NCI-H2081 (cell line): ENCODE data around the gene FAM131A.
A peak's percentile ranks its signal among the peaks of the same experiment; 100 is the strongest.

Experiments
- DNase-seq, 2 experiments: peaks; one replicate each; lab custom pipeline; 2025; lab: John Stamatoyannopoulos, UW

FAM131A gene

DNA sequence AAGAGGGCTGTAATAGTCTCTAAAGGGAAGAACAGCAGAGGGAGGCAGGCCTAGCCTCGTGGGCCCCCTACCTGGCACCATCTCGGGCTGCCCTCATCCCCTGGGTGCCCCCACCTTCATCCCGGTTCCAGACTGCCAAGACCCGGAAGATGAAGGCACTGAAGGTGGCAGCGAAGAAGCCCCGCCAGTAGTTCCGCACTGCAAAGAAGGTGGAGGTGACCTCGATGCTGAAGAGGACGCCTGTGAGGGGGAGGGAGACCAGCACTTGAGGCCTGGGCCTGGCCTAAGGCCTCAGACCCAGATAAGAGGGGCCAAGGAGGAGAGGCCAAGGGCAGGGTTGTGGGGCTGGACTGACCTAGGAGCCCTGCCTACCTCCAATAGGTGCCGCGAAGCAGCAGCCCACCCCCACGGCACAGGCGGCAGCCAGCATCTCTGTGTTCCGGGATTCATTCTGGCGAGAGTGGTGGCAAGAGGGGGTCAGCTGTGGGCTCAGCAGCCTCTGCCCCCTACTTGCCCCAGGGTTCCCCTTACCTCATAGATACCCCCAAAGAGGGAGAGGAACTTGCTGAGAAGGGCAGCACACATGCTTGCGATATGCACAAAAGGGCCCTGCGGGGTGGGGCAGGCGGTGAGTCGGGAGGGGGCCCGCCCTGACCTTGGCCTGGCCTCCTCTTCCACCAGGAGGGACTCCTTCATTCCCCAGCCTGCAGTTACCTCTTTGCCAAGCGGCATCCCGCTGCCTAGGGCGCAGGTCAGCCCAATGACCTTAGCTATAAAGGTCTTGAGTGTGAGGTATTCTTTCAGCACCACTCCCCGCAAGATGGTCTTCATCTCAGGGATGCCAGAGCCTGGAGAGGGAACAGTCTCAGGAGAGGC, 20.1 kb downstream of the FAM131A start:
- DNase-seq: no peak

DNA sequence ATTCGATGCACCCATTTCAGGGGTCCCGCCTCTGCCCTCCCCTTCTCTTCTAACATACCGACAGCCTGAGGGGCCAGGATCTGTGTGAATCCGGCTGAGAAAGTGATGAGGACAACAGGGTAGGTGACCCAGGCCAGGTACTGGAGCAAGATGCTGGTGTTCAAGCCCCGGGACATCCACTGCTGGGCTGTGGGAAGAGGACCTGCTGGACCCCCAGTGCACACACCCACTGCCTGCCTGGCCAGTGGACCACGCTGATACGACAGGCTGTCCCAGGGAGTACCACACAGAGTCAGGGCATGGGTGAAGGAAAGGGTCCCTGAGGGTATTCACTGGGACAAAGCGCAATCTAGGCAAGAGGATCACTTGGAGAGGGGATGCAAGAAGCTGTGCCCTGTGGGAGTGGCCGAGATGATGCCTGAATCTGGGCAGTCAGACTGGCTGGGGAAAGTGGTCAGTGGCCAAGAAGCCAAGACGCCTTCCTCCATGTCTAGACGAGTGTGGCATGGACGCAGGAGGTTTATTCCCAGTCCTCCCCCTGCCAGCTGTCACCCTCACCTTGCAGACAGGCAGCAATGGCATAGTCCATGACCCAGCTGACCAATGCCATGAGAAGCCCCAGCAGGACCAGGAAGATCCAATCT, 20.8 kb downstream of the FAM131A start:
- DNase-seq: no peak

DNA sequence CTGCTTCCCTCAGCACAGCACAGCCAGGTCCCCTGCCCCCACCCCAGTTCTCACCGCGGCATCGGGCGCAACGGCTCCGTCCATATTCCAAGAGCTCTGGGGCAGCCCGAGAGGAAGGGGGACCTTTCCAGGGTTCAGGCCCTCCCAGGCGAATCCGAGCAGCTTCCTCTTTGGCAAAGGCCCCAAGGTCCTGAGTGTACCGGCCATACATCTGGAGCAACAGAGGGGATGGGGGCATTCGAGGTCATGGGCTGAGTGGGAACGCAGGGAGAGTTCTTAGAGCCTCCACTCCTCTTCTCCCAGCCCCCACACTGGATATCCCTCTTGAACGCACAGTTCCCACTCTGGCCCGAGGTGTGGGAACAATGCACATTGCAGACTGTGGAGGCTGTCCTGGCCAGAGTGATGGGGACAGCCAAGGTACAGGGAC, 21.5 kb downstream of the FAM131A start:
- DNase-seq: no peak

DNA sequence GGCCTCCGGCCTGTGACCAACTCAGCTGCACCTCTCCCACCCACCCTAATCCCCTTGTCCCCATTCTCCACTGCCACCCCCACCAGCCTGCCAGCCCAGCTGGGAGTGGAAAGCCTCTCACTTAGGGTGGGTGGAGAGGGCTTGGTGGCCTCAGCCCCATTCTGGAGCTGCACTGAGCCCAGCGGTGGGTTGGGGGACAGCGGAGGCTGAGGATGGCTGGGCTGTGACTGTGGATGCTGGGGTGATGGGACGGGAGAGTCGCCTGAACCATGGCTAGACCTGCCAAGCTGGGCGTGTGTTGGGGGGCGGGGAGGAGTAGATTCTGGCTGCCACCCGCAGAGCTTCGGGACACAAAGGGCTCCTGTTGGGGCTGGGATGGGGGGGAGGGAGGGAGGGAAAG, 22.2 kb downstream of the FAM131A start:
- no peak for DNase-seq

DNA sequence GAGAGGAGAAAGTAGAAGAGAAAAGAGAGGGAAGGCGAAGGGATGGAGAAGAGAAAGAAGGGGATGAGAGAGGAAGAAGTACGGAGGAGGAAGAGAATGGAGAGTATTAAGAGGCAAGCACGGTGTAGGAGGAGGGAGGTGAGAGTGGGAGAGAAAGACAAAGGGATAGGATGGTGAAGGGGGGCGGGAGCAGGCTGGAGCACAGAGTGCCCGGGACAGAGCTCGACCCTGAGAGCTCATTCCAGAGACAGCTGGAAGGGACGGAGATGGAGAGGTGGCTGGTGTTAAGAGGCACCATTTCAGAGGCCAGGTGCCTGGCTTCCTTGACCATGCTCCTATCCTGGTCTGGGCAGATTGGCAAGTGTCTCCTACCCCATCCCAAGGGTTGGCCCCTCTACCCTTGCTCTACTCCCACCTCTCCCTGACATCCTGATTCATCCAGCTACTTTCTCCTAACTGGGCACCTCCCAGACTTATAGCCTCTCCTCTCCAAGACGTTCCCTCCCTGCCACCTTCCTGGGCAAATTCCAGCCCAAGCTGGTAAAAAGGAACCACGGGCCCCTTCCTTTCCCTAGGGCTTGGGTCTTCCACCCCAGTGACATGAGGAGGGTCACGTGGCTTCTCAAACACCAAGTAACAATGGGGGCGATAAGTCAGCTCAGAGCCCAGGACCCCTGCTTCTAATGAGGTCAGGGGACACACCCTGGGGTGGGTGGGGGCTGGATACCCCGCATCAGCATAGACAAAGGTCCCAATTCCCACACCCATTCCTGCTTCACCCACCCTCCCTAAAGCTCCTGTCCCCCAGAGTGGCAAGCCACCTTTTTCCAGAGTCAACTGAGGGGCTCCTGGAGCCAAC, 22.9 kb downstream of the FAM131A start:
- DNase-seq: no peak

DNA sequence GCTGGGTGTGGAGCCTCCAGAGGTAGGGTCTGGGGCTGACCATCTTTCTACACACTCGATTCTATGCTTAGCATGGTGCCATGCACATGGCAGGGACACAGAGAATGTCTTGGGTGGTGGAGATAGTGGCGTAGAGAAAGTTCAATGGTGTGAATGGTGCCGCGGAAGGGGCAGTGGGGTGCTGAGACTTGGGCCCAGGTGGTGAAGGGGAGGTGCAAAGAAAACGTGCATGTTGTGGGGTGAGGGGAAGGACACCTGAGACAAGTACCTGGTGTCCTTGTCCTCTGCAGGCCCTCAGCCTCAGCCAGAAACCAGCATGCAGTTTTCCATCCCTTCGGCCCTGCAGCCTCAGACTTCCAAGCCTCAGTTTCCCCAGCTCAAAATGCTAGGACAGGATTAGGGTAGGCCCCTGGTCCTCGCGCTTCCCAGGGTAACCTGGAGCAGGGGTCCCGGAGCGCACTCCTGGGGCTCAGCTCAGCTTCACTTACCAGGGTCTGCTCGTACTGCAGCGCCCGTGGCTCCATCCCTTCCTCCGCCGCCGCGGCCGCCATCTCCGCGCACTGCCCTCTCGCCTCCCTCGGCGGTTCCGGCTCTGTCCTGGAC, 23.6 kb downstream of the FAM131A start:
- no peak for DNase-seq

DNA sequence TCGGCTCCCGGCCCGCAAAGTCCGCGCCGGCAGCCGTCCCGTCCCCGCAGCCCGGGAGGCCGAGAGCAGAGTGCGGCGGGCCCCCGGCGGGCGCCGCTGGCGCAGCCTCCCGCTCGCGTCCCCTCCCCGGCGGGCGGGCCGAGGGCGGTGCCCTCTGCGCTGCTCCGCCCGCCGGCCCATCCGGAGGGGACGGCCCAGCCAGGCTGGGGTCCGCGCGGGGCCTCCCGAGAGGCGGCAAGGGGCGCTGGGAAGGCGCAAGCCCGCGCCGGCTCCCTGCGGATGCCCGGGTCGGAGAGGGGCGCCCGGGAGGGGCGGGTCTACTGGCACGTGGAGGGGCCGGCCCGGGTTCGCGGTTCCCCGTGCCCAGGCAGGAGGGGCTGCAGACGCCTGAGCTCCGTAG, 24.1 kb downstream of the FAM131A start, which contains the start of the genes CLCN2 and POLR2H:
TSS of gene CLCN2 (minus strand) at position 74 of the 400 bp plus-strand sequence. CDS start 126 bp downstream, outside the sequence.
TSS of gene POLR2H (plus strand) at position 179 of the 400 bp plus-strand sequence. CDS start 1,783 bp downstream, outside the sequence.
- DNase-seq: peak; percentile 69 to 79

DNA sequence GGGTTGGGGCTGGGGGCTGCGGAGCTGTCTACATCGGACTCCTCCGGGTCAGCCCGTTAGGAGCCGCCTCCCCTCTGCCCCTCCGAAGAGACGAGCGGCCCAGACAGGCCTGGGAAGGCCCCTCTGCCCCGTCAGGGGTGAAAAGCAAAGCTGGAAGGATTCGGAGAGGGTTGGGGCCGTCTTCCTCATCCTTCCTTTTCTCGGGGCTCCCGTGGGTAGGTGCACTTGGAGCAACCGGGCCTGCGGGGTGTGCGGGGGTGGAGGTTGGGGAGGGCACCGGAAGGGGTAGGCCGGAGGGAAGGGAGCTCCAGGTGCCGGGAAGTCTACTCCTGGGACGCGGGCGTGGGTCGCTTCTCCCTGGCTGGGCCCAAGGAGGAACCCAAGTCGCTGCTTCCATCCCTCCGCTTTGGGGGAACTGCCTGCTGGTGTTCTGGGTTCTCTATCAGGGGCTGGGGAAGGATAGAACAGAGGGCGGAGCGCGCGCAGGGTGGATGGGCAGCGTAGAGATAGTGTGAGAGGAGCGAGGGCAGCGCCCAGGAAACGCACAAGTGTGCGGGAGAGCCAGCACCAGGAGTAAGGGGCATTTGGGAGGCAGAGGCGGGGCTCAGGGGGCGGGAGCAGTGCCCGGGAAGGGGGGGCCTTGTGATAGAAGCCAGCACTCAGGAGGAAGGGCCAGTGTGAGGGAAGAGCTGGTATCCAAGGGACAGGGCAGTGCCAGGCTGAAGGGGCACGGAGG, 24.7 kb downstream of the FAM131A start:
- DNase-seq: peak; percentile 80 to 85

DNA sequence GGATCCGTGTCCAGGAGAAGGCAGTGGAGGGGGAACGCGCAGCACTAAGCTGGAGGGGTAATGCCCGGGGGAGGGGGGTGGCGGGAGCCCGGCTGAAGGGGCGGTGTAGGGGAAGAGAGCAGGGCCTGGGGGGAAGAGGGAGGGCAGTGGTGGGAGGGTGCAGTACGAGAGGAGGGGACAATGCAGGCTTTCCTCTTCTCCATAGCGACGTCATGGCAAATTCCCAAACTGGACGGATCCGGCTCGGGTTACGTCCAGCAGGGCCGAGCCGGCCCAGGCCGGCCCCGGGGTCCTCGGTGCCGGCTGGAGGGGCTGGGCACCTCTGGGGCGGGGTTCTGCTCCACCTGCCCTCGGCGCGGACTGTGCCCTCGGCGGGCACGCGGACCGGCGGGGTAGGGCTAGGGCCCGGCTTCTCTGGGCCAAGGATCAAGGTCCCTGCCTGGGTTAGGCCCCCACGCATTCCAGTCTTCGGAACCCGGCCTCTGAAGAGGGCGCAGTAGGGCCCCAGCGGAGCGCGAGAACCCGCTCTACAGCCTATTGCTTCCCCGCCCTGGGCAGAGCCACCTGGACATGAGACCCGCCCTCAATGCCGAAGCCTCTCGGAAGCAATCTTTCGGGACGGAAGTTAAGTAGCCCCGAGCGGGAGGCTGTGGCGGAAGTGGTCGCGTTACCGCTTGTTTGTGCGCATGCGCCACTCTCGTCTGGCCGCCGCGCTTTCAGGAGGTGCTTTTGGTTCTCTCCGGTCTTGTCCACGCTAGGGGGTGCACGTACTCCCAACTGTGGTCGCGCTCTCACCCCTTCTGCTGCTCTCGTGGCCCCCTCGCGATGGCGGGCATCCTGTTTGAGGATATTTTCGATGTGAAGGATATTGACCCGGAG, 25.5 kb downstream of the FAM131A start:
- DNase-seq: peak; percentile 100

DNA sequence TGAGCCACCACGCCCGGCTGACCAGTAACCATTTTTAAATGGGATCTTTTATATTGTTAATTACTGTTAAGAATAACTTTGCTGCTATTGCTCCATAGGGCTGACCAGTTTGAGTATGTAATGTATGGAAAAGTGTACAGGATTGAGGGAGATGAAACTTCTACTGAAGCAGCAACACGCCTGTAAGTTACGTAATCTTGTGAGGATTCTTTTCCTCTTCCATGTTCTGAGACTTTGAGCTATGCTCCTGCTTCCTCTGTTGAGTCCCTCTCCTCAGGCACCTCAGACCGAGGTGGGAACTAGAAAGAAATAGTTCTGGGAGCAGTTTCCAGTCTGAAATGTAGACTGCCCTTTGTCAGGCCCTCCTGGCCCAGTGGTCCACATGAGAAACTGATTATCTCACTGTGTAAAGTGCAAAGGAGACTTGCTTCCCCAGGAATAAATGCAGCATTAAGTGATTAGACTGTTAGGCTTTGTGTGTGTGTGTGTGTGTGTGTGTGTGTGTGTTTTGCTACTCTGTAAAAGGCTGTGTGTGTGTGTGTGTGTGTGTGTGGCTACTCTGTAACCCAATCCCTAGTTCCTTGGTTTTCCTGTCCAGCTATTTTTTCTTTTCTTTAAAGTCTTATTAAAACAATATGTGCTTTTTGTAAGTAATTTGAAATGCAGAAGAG, 29.4 kb downstream of the FAM131A start:
- DNase-seq: no peak

DNA sequence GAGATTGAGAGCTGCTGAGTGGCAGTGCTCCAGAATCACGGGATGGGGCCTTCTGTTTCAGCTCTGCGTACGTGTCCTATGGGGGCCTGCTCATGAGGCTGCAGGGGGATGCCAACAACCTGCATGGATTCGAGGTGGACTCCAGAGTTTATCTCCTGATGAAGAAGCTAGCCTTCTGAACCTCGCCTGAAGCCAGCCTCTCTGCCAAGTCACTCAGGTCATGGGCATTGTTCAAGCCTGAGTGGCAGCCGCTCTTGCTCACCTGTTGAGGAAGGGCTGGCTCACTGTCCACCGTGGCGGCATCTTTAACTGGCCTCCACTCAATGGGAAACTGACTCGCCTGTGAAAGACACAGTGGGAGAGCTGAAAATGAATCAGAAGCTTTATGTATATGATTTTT, 30.7 kb downstream of the FAM131A start:
- DNase-seq: no peak

DNA sequence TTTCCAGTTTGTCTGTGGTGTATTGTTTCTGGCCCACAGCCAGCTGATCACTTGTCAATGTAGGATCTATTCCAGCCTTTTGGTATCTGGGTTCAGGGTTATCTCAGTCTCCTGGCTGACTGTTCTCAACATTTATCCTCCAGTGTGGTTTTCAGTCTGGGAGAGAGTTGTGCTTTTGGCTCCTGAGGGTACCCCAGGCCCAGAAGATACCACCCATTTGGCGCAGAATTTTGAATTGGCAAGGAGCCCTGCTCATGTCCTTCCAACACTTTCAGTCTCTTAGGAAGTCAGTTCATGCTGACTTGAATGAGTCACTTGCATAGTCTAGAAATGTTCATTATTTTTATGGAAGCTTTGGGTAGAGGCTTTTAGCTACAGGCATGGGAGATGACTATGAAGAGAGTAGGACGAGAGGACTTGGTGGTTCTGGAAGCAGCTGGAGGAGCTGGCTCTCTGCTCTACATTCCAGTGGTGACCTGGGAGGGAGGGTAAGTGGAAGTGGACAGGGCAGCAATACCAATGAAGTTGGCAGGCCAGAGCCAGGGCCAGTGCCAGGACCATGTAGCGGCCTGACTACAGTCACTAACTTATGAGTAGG, 31.3 kb downstream of the FAM131A start:
- DNase-seq: no peak

DNA sequence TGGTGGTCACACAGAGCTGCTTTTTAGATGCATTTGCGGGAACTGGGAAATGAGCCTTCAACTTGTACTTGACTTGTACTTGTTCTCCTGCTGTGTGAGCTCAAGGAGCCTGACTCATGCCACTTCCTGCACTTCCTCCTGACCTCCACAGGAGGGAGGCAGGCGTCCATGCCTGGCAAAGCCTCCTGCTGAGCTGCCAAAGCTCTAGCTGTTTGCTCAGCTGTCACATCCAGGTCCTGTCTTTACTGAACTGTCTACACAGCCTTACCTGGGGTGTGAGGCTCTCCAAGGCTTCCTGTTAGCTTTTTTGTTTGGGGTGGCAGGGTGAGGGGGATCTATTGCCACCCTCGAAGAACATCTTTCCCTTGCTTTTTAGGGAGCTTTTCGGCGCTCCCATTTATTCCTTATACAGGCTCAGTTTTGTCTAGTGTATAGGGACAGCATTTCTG, 34.2 kb downstream of the FAM131A start:
- peak; percentile 98 to 99 for DNase-seq

DNA sequence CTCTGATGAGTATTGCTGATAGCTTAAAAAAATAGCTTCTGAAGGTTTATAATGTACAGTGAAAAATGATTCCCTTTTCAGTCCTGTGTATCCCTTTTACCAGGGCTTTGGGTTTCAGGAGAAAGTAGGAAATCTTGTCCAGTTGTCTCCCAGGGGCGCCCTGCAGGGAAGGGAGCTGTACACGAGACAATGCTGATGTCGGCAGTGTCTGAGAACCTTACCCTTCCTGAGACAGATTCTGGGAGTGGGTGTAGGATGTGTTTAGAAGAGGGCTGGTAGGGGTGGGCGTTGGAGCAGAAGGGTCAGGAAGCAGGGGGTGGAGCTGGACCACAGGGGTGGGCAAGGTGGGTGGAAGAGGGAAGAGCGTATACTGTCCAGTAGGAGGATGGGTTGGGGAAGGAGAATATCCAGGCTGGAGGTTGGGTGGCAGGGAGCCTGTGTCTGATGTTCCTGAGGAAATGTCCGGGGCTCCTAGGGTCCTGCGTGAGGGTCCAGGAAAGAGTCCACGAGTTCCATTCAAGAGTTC, 35.0 kb downstream of the FAM131A start:
- DNase-seq: no peak

DNA sequence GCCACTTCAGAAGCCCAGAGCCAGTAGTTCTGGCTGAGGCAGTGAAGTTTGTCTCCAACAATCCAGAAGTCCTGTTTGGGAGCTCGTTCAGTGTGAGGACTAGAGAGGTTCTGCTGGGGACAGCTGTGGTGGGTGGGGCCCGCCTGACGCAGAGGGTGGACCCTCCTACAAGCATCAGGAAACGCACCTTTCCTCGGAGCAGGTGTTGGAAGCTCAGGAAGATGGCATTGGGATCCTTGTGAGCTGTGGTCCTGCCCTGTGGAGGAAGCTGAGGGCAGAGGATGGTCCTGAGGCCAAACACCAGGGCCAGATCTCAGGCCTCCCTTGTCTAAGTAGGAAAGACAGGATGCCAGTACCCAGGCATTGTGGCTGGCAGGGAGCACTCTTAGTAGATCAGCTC, 35.5 kb downstream of the FAM131A start:
- DNase-seq: no peak

DNA sequence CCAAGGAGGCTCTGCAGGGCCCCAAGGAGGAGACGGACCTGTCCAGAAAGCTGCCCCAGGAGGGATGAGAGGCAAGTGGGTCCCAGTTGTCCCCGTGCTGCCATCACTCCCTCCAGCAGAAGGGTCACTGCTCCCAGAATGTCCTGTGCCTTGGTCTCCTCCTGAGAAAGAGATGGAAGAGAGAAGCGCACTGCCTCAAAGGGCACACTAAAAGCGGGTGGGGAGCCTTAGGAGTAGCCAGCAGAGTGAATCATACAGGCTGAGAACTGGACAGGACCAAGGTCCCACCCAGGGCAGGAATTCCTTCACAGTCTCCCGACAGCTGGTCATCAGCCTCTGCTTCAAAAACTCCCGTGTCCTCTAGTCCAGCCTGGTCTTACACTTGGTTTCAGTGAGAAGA, 36.0 kb downstream of the FAM131A start:
- DNase-seq: no peak

DNA sequence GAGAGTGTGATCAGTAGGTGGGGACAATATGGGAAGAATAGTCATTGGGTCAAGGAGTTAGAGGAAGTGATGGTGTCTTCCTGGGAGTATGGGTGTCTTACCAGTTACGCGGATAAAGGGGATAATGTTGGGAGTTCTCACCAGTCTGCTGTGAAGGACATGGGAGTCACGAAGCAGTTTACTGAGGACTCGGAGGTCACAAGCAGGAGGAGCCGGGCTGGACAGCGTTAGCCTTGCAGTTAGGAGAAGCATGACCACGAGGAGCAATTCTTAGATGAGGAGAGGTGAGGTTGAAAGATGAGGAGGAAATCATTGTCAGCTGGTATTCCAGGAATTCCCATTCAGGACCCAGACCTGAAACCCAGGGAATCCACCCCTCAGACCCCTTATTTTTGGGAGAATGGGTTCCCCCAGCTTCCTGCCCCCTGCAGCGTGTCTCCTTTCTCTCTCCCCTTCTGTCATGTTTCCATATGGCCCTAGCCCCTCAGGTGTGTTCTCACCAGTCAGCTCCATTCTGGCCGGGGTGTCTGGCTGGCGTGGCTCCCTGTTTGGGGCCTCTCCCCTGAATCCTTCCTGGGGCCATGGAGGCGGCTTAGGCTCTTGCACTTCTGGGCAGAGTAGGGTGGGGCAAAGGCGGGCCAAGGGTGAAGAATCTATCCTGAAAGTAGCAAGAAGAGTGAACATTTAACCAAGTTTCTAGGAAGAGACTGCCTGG, 38.5 kb downstream of the FAM131A start:
- DNase-seq: no peak

DNA sequence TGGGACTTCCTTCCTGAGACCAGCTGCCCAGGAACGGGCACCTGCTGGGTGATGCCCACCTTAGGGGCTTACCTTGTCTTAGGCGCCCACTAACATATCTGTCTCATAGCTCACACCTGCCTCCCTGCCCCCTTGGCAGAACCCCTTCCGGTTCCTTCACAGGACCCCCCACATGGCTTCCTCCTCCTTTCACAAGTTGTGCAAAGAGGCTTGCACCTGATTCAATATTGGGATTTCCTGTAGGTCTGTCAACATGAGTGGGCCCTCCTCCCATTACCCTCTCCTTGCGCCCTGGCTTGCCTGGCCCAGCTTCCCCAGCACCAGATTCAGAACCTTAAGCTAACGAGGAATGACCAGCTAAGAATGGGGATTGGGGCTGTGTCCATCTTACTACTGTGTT, 40.0 kb downstream of the FAM131A start:
- peak; percentile 69 to 91 for DNase-seq
